Measurements from ENCODE around the gene NYAP1.
"Not testable (repeated sequence)": the region's sequence is repeated elsewhere in the genome, so short reads cannot be mapped to it uniquely, and the experiment has no call there.

Gene NYAP1

GRCh38 chr7:100483722-100484672 lies at the start of gene NYAP1:
Gene NYAP1 (plus strand): TSS chr7:100483927. CDS start chr7:100485312, 1,385 bp downstream.
- peak; percentile 8 for DNase-seq

- no peak for DNase-seq
Measured at GRCh38 chr7:100434297-100435144, 49.2 kb upstream of the NYAP1 start.

- DNase-seq = no peak
Measured at GRCh38 chr7:100435401-100436304, 48.1 kb upstream of the NYAP1 start.

- no peak for DNase-seq
Measured at GRCh38 chr7:100437150-100438100, 46.3 kb upstream of the NYAP1 start.

GRCh38 chr7:100438172-100438571 lies 45.6 kb upstream of the NYAP1 start:
- no peak for DNase-seq

DNA sequence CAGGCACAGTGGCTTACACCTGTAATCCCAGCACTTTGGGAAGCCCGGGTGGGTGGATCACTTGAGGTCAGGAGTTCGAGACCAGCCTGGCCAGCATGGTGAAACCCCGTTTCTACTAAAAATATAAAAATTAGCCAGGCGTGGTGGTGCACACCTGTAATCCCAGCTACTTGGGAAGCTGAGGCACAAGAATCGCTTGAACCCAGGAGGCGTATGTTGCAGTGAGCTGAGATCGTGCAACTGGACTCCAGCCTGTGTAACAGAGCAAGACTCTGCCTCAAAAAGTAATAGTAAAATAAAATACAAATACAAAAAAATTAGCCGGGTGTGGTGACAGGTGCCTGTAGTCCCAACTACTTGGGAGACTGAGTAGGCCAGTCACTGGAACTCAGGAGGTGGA lies 45.0 kb upstream of the NYAP1 start:
- not testable (repeated sequence) for DNase-seq

- not testable (repeated sequence) for DNase-seq
Measured at GRCh38 chr7:100439244-100439643, 44.5 kb upstream of the NYAP1 start.

DNA sequence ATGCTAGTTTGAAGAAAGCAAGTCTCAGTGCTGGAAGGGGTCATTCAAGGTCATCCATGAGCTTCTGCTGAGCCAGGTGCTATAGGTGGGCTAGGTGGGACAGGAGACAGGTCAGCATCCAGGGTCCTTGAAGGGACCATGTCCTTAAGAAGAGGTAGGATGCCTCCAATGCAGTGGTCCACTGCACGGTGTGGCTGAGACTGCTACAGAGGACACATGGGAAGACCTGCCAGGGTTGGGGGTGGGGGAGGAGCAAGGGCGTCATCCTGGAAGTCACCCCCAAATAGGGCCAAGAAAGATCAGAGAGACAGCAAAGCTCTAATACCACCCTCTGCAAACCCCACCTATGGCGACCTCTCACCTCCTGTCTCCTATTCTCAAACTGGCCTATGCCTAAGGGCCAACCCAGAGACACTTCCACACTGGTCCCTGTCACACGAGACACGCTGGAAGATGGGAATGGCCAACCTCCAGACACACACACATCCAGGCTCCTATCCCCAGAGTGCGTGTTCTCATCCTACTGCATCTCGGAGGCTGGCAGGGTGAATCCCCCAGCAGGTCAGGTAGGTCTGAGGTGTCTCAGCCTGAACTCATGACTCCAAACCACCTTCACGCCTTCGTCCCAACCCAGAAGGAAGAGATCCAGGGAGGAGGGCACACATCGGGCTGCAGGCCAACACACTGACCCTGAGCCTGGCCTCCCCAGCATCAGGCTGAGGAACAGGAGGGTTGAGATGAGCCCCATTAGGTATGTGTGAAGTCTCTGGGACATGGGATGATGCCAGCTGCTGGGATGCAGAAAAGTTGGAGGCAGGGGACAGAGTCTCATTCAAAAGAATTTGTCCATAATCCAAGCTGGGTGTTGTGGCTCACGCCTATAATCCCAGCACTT lies 41.8 kb upstream of the NYAP1 start:
- DNase-seq = no peak

GRCh38 chr7:100443096-100443840 lies 40.5 kb upstream of the NYAP1 start:
- no peak for DNase-seq

DNA sequence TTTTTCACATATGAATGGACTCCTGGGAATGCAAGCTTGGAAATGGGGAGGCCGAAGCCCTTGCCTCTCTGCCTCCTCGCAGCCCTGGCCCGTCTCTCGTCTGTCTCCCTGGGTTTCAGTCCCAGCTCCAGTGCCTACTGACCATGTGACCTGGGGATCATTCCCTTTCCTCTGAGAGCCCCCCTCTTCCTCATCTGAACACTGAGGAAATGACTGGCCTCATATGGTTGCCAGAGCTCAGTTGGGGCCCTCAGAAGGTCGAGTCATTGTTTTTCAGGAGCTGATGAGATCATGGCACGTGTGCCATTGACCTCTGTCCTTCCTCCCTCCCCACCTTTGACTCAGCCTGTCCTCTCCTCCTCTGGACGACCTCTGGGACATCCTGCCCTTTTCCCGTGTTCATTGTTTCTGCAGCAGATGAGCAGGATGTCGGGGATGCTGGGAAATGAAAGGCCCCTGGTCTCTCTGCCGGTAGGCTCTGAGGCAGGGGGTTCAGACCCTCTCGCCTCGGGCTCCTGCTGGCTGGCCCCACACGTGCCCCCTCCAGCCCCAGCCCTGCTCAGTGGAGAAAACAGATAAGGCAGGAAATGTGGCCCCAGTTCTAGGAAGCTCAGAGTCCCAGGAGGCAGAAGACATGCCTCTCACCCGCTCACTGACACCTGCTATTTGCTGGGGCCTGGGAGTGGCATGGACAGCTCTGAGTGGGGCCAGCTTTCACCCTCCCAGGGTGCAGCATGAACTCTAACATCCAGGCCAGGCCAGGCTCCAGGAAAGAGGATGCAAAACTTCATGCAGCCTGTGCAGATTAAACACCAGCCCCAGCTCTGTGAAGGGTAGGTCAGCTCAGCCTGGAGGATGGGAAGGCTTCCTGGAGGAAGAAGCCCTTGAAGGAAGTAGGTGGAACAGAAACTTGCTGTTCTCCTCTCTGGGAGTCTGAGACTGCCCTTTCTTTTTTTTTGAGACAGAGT lies 39.1 kb upstream of the NYAP1 start:
- DNase-seq = peak; percentile 27

DNA sequence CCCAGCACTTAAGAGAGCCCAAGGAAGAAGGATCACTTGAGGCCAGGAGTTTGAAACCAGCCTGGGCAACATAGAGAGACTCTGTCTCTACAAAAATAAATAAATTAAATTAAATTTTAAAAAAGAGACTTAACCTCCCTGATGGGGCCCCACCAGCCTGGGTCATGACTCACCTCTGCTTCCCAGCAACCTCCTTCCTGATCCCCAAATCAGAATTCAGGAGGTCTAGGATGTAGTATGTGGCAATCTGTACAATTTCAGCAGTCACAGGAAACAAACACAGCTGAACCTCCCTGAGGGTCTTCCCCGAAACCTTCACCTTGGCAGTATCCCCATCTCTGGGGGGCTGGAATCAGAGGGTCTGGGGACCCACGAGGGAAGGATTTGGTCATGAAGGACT lies 37.7 kb upstream of the NYAP1 start:
- no peak for DNase-seq

GRCh38 chr7:100447363-100447762 lies 36.4 kb upstream of the NYAP1 start:
- not testable (repeated sequence) for DNase-seq

- DNase-seq = no peak
Measured at GRCh38 chr7:100449190-100449795, 34.4 kb upstream of the NYAP1 start.

DNA sequence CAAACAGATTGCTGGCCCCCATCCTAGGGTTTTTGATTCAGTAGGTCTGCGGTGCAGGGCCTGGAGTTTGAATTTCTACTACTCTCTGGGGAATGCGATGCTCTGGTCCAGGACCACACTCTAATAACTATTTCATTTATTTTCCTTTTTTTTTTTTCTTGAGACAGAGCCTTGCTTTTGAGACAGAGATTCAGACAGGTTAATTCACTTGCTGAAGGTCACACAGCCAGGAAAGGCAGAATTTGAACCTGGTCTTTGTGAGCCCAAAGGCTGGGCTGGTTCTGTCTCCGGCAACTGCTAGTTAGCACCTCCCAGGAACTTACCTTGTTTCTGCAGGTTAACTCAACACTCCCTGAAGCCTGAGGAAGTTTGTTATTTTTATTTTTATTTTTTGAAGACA lies 31.2 kb upstream of the NYAP1 start:
- no peak for DNase-seq

- DNase-seq = not testable (repeated sequence)
Measured at GRCh38 chr7:100453854-100454253, 29.9 kb upstream of the NYAP1 start.

DNA sequence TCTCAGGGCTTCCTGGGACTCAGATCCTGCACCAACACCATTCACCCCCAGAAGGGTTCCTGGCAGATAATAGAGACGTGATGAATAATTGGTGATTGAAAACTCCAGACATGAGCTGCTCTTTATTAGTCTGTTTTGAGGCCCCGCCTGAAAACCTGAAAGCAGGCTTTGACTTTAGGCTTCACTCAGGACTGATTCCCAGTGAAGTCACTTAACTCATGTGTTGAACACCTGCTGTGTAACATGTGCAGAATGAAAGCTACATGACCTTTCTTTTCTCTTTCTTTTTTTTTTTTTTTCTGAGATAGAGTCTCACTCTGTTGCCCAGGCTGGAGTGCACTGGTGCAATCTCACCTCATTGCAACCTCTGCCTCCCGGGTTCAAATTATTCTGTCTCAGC lies 28.5 kb upstream of the NYAP1 start:
- DNase-seq = no peak

- no peak for DNase-seq
Measured at GRCh38 chr7:100456562-100456961, 27.2 kb upstream of the NYAP1 start.

DNA sequence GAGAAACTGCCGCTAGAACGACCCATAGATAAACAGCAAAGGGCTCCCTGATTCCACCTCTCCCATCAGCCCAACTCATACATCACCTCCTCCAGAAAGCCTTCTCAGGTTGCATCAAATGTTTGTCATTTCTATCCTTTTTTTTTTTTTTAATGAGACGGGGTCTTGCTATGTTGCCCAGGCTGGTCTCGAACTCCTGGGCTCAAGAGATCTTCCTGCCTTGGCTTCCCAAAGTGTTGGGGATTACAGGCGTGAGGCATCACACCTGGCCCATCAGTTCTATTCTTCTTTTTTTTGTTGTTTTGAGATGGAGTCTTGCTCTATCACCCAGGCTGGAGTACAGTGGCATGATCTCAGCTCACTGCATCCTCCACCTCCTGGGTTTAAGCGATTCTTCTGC lies 26.7 kb upstream of the NYAP1 start:
- DNase-seq = no peak

Data from kidney glomerular epithelial cell (primary cell).